ENCODE measurements around the gene CTPS2. TPM values are rescaled to one million over a fixed set of nuclear protein-coding genes. Genes with fewer than 3 reads are reported as not detected.

Gene CTPS2
- total RNA-seq, 1 experiment from 2014 or later = 19.8 TPM

- DNase-seq (ENCODE audit: extremely low read depth, low read depth) = no peak
Observed at GRCh38 chrX:16573781-16574180, 138.7 kb downstream of the CTPS2 start.

GRCh38 chrX:16567681-16568080 is 144.8 kb downstream of the CTPS2 start:
- DNase-seq (ENCODE audit: extremely low read depth, low read depth) = no peak

- no peak for DNase-seq (ENCODE audit: extremely low read depth, low read depth)
Observed at GRCh38 chrX:16566571-16566970, 145.9 kb downstream of the CTPS2 start.

GRCh38 chrX:16560173-16560572 is 152.3 kb downstream of the CTPS2 start:
- no peak for DNase-seq (ENCODE audit: extremely low read depth, low read depth)

- DNase-seq (ENCODE audit: extremely low read depth, low read depth) = no peak
Observed at GRCh38 chrX:16559206-16559619, 153.3 kb downstream of the CTPS2 start.

- no peak for DNase-seq (ENCODE audit: extremely low read depth, low read depth)
Observed at GRCh38 chrX:16558489-16558888, 154.0 kb downstream of the CTPS2 start.

- no peak for DNase-seq (ENCODE audit: extremely low read depth, low read depth)
Observed at GRCh38 chrX:16552546-16552945, 159.9 kb downstream of the CTPS2 start.

GRCh38 chrX:16547644-16548043 is 164.8 kb downstream of the CTPS2 start:
- DNase-seq (ENCODE audit: extremely low read depth, low read depth) = no peak

GRCh38 chrX:16544969-16545368 is 167.5 kb downstream of the CTPS2 start:
- no peak for DNase-seq (ENCODE audit: extremely low read depth, low read depth)

Small RNA genes lying within 50 kb of the gene (small RNA-seq; reads per million reads assigned to genes)
- 0 reads per million in 2 experiments for gene MIR548AM

Other genes starting within 250 kb of the CTPS2 start
- not detected in 2 replicates for gene S100G, start 62.5 kb downstream of the CTPS2 start, total RNA-seq (2014; rRNA removed; shearing (Covaris generic))
- 30.9 and 34.8 TPM in 2 replicates for gene SYAP1, start 6.9 kb upstream of the CTPS2 start, total RNA-seq (2014; rRNA removed; shearing (Covaris generic))
- 32.6 and 38.3 TPM in 2 replicates for gene TXLNG, start 73.8 kb upstream of the CTPS2 start, total RNA-seq (2014; rRNA removed; shearing (Covaris generic))
- gene RBBP7, start 157.7 kb upstream of the CTPS2 start, total RNA-seq (2014; rRNA removed; shearing (Covaris generic)) = 130 and 146 TPM in 2 replicates
- gene REPS2, start 234.0 kb upstream of the CTPS2 start, total RNA-seq (2014; rRNA removed; shearing (Covaris generic)) = 0.12 and 0.15 TPM in 2 replicates